Liver (tissue), 9 donors: ENCODE results near the gene CACNA1C. TPM values are rescaled to one million over a fixed set of nuclear protein-coding genes. Genes with fewer than 3 reads are reported as not detected.

Experiments
- DNase-seq: peaks from one replicate; pipeline ENCODE4 v3.0.0-alpha.2; 2017; ENCODE audit warnings: low spot score
- H3K27ac ChIP-seq, 2 donors: one replicate each; pipeline ENCODE4 v1.7.0; 2013; ENCODE audit warnings: inconsistent platforms in 2 of 2, low read length in 2 of 2, control low read depth in 1 of 2, low read depth in 1 of 2, mild to moderate bottlenecking in 1 of 2
- H3K27me3 ChIP-seq, 4 donors: one replicate each; pipeline versions ENCODE4 v1.6.1 to v1.7.0; 2013; ENCODE audit warnings: low read length in 3 of 4, inconsistent platforms in 1 of 4, mild to moderate bottlenecking in 1 of 4, moderate library complexity in 1 of 4; ENCODE audit not compliant: control insufficient read depth in 4 of 4, insufficient read depth in 4 of 4
- H3K36me3 ChIP-seq, 4 donors: one replicate each; pipeline versions ENCODE4 v1.6.1 to v1.7.0; 2013; ENCODE audit warnings: low read length in 3 of 4, mild to moderate bottlenecking in 3 of 4, low read depth in 1 of 4, moderate library complexity in 1 of 4; ENCODE audit not compliant: control insufficient read depth in 4 of 4, insufficient read depth in 3 of 4
- H3K4me1 ChIP-seq, 4 donors: one replicate each; pipeline versions ENCODE4 v1.6.1 to v1.7.0; 2013; ENCODE audit warnings: low read length in 3 of 4, mild to moderate bottlenecking in 3 of 4, moderate library complexity in 1 of 4; ENCODE audit not compliant: control insufficient read depth in 4 of 4, insufficient read depth in 4 of 4
- H3K4me3 ChIP-seq, 3 donors: one replicate each; pipeline versions ENCODE4 v1.6.1 to v1.7.0; 2013; ENCODE audit warnings: low read length in 3 of 3, control low read depth in 1 of 3, low read depth in 1 of 3, mild to moderate bottlenecking in 1 of 3
- H3K9ac ChIP-seq, 2 donors: one replicate each; pipeline ENCODE4 v1.7.0; 2013; ENCODE audit warnings: low read length in 2 of 2, mild to moderate bottlenecking in 2 of 2, moderate library complexity in 2 of 2, control low read depth in 1 of 2, low read depth in 1 of 2
- H3K9me3 ChIP-seq, 4 donors: one replicate each; pipeline versions ENCODE4 v1.6.1 to v1.7.0; 2013; ENCODE audit warnings: low read length in 3 of 4; ENCODE audit not compliant: control insufficient read depth in 4 of 4
- ATF3 ChIP-seq: IDR thresholded peaks from 2 replicates; pipeline ENCODE4 v1.6.1; 2016; ENCODE audit warnings: antibody characterized with exemption
- CTCF ChIP-seq: fragments of 150-350 bp; IDR thresholded peaks from 2 replicates; pipeline ENCODE4 v1.5.1; 2017; ENCODE audit warnings: improper control_type of control experiment, low read depth, low read length; ENCODE audit not compliant: missing input control
- EGR1 ChIP-seq, 2 donors: IDR thresholded peaks; 2 replicates each; pipeline ENCODE4 v1.6.1; 2016 to 2018; ENCODE audit warnings: antibody characterized with exemption in 2 of 2, low read depth in 2 of 2
- FOXA1 ChIP-seq: IDR thresholded peaks from 2 replicates; pipeline ENCODE4 v1.6.1; 2016; ENCODE audit warnings: antibody characterized with exemption
- FOXA2 ChIP-seq: IDR thresholded peaks from 2 replicates; pipeline ENCODE4 v1.6.1; 2016; ENCODE audit warnings: antibody characterized with exemption
- GABPA ChIP-seq, 2 donors: IDR thresholded peaks in 1 of 2; conservative IDR thresholded peaks in 1 of 2; 2 replicates each; pipeline ENCODE4 v1.6.1; 2016; ENCODE audit warnings: antibody characterized with exemption in 2 of 2, mild to moderate bottlenecking in 1 of 2, moderate library complexity in 1 of 2
- HNF4A ChIP-seq, 2 donors: conservative IDR thresholded peaks; 2 replicates each; pipeline ENCODE4 v1.6.1; 2016; ENCODE audit warnings: antibody characterized with exemption in 2 of 2, mild to moderate bottlenecking in 2 of 2
- HNF4G ChIP-seq: IDR thresholded peaks from 2 replicates; pipeline ENCODE4 v1.6.1; 2016; ENCODE audit warnings: antibody characterized with exemption
- JUND ChIP-seq, 2 donors: IDR thresholded peaks; 2 replicates each; pipeline ENCODE4 v1.6.1; 2016; ENCODE audit warnings: antibody characterized with exemption in 2 of 2
- MAX ChIP-seq: IDR thresholded peaks from 2 replicates; pipeline ENCODE4 v1.6.1; 2016; ENCODE audit warnings: antibody characterized with exemption
- NR2F2 ChIP-seq: IDR thresholded peaks from 2 replicates; pipeline ENCODE4 v1.6.1; 2016; ENCODE audit warnings: antibody characterized with exemption
- RAD21 ChIP-seq, 2 donors: IDR thresholded peaks; 2 replicates each; pipeline ENCODE4 v1.6.1; 2016; ENCODE audit warnings: antibody characterized with exemption in 2 of 2, mild to moderate bottlenecking in 2 of 2
- RXRA ChIP-seq, 2 donors: IDR thresholded peaks; 2 replicates each; pipeline ENCODE4 v1.6.1; 2017 to 2018; ENCODE audit warnings: antibody characterized with exemption in 2 of 2, mild to moderate bottlenecking in 1 of 2
- SP1 ChIP-seq: IDR thresholded peaks from 2 replicates; pipeline ENCODE4 v1.6.1; 2018; ENCODE audit warnings: antibody characterized with exemption, mild to moderate bottlenecking
- TAF1 ChIP-seq: conservative IDR thresholded peaks from 2 replicates; pipeline ENCODE4 v1.6.1; 2016; ENCODE audit warnings: antibody characterized with exemption, mild to moderate bottlenecking
- YY1 ChIP-seq: IDR thresholded peaks from 2 replicates; pipeline ENCODE4 v1.6.1; 2016; ENCODE audit warnings: antibody characterized with exemption, mild to moderate bottlenecking
- ZBTB33 ChIP-seq: IDR thresholded peaks from 2 replicates; pipeline ENCODE4 v1.6.1; 2016; ENCODE audit warnings: antibody characterized with exemption
- WGBS: extraction: QIAGEN DNeasy Blood & Tissue Kit; methylation state at CpG from one replicate; pipeline ENCODE4 v1.1.7; 2013; 5-methylcytosine and 5-hydroxymethylcytosine counted together
- polyA plus RNA-seq, 2 donors: library from polyadenylated mRNA; stranded (reverse) in 1 of 2; unstranded in 1 of 2; fragments of 200-250 nt in 1 of 2; fragments of >200 nt in 1 of 2; fragmentation: Nextera tagmentation in 1 of 2; extraction: Ambion mirVana in 1 of 2; gene quantifications; one replicate each; pipeline versions ENCODE4 v1.2.1 to v1.2.3, GENCODE V29; 2013 to 2015
- total RNA-seq, 2 donors: library from RNA; depleted of rRNA; stranded (reverse); fragments of >200 nt; gene quantifications; one replicate each; pipeline ENCODE4 v1.2.3, GENCODE V29; 2014
- donor health status: healthy.
- donor health status: healthy.
- donor health status: healthy.
- donor health status: healthy.
- donor health status: healthy.

CACNA1C gene
- total and polyA plus RNA-seq, 4 donors: 0.23 to 1.9 (median 0.41) TPM

- H3K9me3 ChIP-seq: no peaks in the 10 kb centered on the region
- H3K27me3 ChIP-seq: peaks cover 0 to 8% (median 0%) of the 10 kb centered on the region in 4 donors
- H3K27ac ChIP-seq: no peak overlapping the region
- 75% methylated on average over 11 of the region's 11 CpGs for WGBS
- H3K36me3 ChIP-seq: no peaks in the 10 kb centered on the region
- no peaks in the 10 kb centered on the region for H3K4me1 ChIP-seq
- no peak for DNase-seq
- TF ChIP-seq CTCF (no peak), HNF4A (conservative IDR thresholded peaks at IDR 0.05) (no peak), NR2F2 (no peak), JUND (IDR thresholded peaks at IDR 0.05) (no peak), EGR1 (IDR thresholded peaks at IDR 0.05; ENCODE audit: low read depth in 2 of 2) (no peak), TAF1 (no peak), RAD21 (IDR thresholded peaks at IDR 0.05) (no peak), HNF4G (no peak), ATF3 (no peak)
- H3K9ac ChIP-seq: no peak overlapping the region
- H3K4me3 ChIP-seq: no peak overlapping the region
Observed at GRCh38 chr12:2513141-2514037, 460.6 kb downstream of the CACNA1C start.

- H3K27me3 ChIP-seq: peaks cover 0 to 8% (median 0%) of the 10 kb centered on the region in 4 donors
- no peak overlapping the region for H3K27ac ChIP-seq
- TF ChIP-seq SP1: no peak
- no peak for TF ChIP-seq CTCF
- TF ChIP-seq ZBTB33: no peak
- no peak for TF ChIP-seq RXRA (IDR thresholded peaks at IDR 0.05)
- TF ChIP-seq TAF1: no peak
- TF ChIP-seq EGR1 (IDR thresholded peaks at IDR 0.05; ENCODE audit: low read depth in 2 of 2): no peak
- TF ChIP-seq HNF4A (conservative IDR thresholded peaks at IDR 0.05): no peak
- no peak for TF ChIP-seq MAX
- no peak for TF ChIP-seq YY1
- no peak for TF ChIP-seq NR2F2
- no peak for TF ChIP-seq RAD21 (IDR thresholded peaks at IDR 0.05)
- TF ChIP-seq GABPA (IDR thresholded peaks at IDR 0.05 in 1 of 2, conservative IDR thresholded peaks at IDR 0.05 in 1 of 2): no peak
- TF ChIP-seq JUND (IDR thresholded peaks at IDR 0.05): no peak
- no peak for TF ChIP-seq HNF4G
- TF ChIP-seq FOXA1: no peak
- no peak for TF ChIP-seq FOXA2
- H3K9ac ChIP-seq: no peak overlapping the region
- H3K36me3 ChIP-seq: no peaks in the 10 kb centered on the region
- no peaks in the 10 kb centered on the region for H3K9me3 ChIP-seq
- no peaks in the 10 kb centered on the region for H3K4me1 ChIP-seq
- no peak for DNase-seq
- WGBS: 74% methylated on average over 5 of the region's 5 CpGs
- H3K4me3 ChIP-seq: no peak overlapping the region
Observed at GRCh38 chr12:2514038-2514340, 461.2 kb downstream of the CACNA1C start.
